Psoas muscle (tissue), 8 donors: Measurements from ENCODE around the gene LUZP2. TPM values are rescaled to one million over a fixed set of nuclear protein-coding genes. Genes with fewer than 3 reads are reported as not detected.

Experiments used
- ATAC-seq, 4 donors: fragments of 200-7000 bp; cut with Tn5 transposase; one replicate each; pipeline ENCODE4 v1.9.1; 2020; ENCODE audit warnings: moderate library complexity in 3 of 4, mild to moderate bottlenecking in 2 of 4
- DNase-seq, 2 donors: peaks; one replicate each; pipeline ENCODE4 v3.0.0-alpha.2; 2020
- H3K27ac ChIP-seq: fragments of 200-600 bp; one replicate; pipeline ENCODE4 v1.8.0; 2022
- H3K27me3 ChIP-seq, 3 donors: fragments of 200-600 bp in 1 of 3; one replicate each; pipeline versions ENCODE4 v1.6.1 to v1.8.0; 2013 to 2022; ENCODE audit warnings: low read length in 2 of 3, mild to moderate bottlenecking in 2 of 3, moderate library complexity in 1 of 3; ENCODE audit not compliant: insufficient read depth in 3 of 3
- H3K36me3 ChIP-seq, 2 donors: fragments of 200-600 bp in 1 of 2; one replicate each; pipeline versions ENCODE4 v1.6.1 to v1.8.0; 2013 to 2022; ENCODE audit warnings: low read depth in 1 of 2, mild to moderate bottlenecking in 1 of 2, moderate library complexity in 1 of 2; ENCODE audit not compliant: insufficient read depth in 1 of 2
- H3K4me1 ChIP-seq: fragments of 200-600 bp; one replicate; pipeline ENCODE4 v1.8.0; 2022
- H3K4me3 ChIP-seq: fragments of 200-600 bp; one replicate; pipeline ENCODE4 v1.8.0; 2022; ENCODE audit warnings: mild to moderate bottlenecking
- H3K9me3 ChIP-seq: fragments of 200-600 bp; one replicate; pipeline ENCODE4 v1.8.0; 2022
- WGBS, 3 donors: extraction: QIAGEN DNeasy Blood & Tissue Kit; methylation state at CpG; one replicate each; pipeline versions ENCODE4 v1.1.6 to v1.1.7; 2013; 5-methylcytosine and 5-hydroxymethylcytosine counted together
- intact Hi-C, 2 donors: fragments of 100-400 bp; cut with DNase I; formaldehyde crosslinking; loops; one replicate each; pipeline versions ENCODE4 v1.11.0 to v1.14.2; 2022
- polyA plus RNA-seq, 3 donors: library from polyadenylated mRNA; stranded (reverse); fragments of 200-250 nt; gene quantifications; one replicate each; pipeline ENCODE4 v1.2.3, GENCODE V29; 2013
- total RNA-seq, 4 donors: library from RNA; stranded (reverse); fragmentation: NEBNext Ultra II Directional in 2 of 4; extraction: Animal tissue kit (Norgen Biotek cat#: 25700) in 2 of 4; gene quantifications; one replicate each; pipeline versions ENCODE4 v1.2.1 to v1.2.4, GENCODE V29; 2021 to 2023
- TF ChIP-seq, protein P1 (sequence below): fragments of 200-600 bp; IDR thresholded peaks from one replicate; pipeline ENCODE4 v1.8.0; 2022; ENCODE audit warnings: antibody characterized with exemption
- donor health status: healthy with polysubstance abuse.
- donor health status: DM: no; HTN: no; CAD: no; lungs with moderate emphysema.
- donor health status: Bipolar disorder and iron deficiency.
- donor health status: healthy.
- donor health status: DM: yes; HTN: yes; CAD: no.
- donor health status: DM: no; HTN: no; CAD: no.
- donor health status: DM: no; HTN: no; CAD: no.
- donor health status: DM: yes; HTN: yes; CAD: no.

Gene LUZP2
- total and polyA plus RNA-seq, 7 donors: 0.01 TPM; not detected in 5

DNA sequence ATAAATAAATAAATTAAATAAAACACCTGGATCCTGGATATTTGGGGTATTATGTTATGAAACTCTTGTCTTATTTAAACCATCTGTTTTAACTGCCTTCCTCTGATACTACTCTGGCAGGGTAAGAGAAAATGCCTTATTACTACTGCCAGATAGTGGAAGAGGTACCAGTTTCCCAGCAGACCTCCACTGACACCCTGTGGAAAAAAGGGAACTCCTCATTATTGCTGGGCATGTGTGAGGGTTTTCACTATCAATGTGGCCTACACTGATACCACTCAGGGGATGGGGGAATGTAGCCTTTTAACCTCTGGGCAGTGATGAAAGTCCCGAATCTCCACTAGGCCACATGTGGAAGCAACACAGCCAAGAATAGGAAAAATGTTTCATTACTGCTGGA lies 121.0 kb downstream of the LUZP2 start:
- DNase-seq: no peak
- H3K36me3 ChIP-seq: no peaks in the 10 kb centered on the region
- ATAC-seq: no peak
- no peak overlapping the region for H3K4me3 ChIP-seq
- H3K9me3 ChIP-seq: no peaks in the 10 kb centered on the region
- no peaks in the 10 kb centered on the region for H3K4me1 ChIP-seq
- TF ChIP-seq, protein P1, sequence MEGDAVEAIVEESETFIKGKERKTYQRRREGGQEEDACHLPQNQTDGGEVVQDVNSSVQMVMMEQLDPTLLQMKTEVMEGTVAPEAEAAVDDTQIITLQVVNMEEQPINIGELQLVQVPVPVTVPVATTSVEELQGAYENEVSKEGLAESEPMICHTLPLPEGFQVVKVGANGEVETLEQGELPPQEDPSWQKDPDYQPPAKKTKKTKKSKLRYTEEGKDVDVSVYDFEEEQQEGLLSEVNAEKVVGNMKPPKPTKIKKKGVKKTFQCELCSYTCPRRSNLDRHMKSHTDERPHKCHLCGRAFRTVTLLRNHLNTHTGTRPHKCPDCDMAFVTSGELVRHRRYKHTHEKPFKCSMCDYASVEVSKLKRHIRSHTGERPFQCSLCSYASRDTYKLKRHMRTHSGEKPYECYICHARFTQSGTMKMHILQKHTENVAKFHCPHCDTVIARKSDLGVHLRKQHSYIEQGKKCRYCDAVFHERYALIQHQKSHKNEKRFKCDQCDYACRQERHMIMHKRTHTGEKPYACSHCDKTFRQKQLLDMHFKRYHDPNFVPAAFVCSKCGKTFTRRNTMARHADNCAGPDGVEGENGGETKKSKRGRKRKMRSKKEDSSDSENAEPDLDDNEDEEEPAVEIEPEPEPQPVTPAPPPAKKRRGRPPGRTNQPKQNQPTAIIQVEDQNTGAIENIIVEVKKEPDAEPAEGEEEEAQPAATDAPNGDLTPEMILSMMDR: no peak
- no peaks in the 10 kb centered on the region for H3K27me3 ChIP-seq
- no peak overlapping the region for H3K27ac ChIP-seq
- WGBS, 3 donors: 77 to 100% (median 92%) methylated on average over 1 of the region's 1 CpG
- intact Hi-C loops: no loop called here

DNA sequence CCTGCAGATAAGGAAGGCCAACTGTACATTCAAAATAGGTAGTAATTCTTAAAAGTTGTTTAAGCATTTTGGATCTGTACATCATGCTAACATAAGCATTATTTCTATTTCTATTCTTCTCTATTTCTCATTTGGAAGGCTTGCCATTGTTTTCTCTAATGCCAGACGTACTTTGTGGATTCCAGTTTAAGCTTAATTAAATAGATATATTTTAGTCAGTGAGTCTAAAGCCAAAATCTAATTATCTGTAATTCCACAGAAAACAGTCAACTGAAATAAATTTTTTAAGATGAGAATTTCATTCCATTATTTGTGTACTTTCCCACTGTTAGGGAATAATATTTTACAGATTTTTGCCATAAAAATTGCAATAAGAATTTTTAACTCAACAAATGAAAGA lies 123.0 kb downstream of the LUZP2 start:
- DNase-seq: no peak
- Histone ChIP-seq H3K9me3 (no peaks in the 10 kb centered on the region), H3K27me3 (no peaks in the 10 kb centered on the region), H3K27ac (no peak overlapping the region), H3K36me3 (no peaks in the 10 kb centered on the region), H3K4me1 (no peaks in the 10 kb centered on the region), H3K4me3 (no peak overlapping the region)
- WGBS, 3 donors: 50 to 68% (median 62%) methylated on average over 1 of the region's 1 CpG
- no peak for ATAC-seq
- TF ChIP-seq, protein P1: no peak
- intact Hi-C loops: no loop called here

DNA sequence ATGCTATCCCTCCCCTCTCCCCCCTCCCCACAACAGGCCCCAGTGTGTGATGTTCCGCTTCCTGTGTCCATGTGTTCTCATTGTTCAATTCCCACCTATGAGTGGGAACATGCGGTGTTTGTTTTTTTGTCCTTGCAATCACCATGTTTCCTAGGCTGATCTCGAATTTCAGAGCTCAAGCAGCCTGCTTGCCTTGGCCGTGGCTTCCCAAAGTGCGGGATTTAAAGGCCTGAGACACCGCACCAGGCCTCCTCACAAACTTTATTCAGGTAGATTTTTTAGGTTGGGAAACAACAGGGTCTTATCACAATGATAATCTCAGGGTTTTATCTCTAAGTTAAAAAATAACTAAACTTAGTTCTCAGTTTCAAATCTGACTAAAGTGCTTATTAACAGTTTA lies 125.4 kb downstream of the LUZP2 start:
- intact Hi-C loops: no loop called here
- WGBS, 3 donors: 38 to 56% (median 46%) methylated on average over 6 of the region's 6 CpGs
- no peaks in the 10 kb centered on the region for H3K27me3 ChIP-seq

DNA sequence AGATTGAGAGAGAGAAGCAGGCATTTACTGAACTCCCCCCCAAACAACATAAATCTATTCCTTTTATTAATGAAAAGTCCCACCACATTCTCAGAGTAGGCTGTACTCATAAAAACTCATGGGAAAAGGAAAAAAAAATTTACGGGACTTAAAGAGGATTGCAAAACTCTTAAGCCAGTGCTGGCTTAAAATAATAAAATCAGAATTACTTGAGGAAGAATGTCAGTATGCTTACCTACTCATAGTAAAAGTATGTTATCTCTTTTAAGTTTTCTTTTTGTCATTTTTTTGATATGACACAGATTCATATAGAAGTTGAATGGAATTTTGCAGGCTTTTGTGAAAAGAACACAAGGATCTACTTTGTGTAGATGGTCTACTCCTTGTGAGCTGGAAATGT lies 126.3 kb downstream of the LUZP2 start:
- Histone ChIP-seq H3K4me3 (no peak overlapping the region), H3K27me3 (no peaks in the 10 kb centered on the region), H3K27ac (no peak overlapping the region), H3K4me1 (no peaks in the 10 kb centered on the region), H3K9me3 (no peaks in the 10 kb centered on the region), H3K36me3 (no peaks in the 10 kb centered on the region)
- WGBS, 3 donors: 0 to 56% (median 29%) methylated on average over 1 of the region's 1 CpG
- no peak for ATAC-seq
- TF ChIP-seq, protein P1: no peak
- no peak for DNase-seq
- intact Hi-C loops: no loop called here

More for the DNA sequence above, 125.4 kb downstream of the LUZP2 start:
- no peaks in the 10 kb centered on the region for H3K36me3 ChIP-seq
- no peak for DNase-seq
- no peak overlapping the region for H3K4me3 ChIP-seq
- no peak for ATAC-seq
- no peak overlapping the region for H3K27ac ChIP-seq
- H3K9me3 ChIP-seq: no peaks in the 10 kb centered on the region
- TF ChIP-seq, protein P1: no peak
- H3K4me1 ChIP-seq: no peaks in the 10 kb centered on the region

DNA sequence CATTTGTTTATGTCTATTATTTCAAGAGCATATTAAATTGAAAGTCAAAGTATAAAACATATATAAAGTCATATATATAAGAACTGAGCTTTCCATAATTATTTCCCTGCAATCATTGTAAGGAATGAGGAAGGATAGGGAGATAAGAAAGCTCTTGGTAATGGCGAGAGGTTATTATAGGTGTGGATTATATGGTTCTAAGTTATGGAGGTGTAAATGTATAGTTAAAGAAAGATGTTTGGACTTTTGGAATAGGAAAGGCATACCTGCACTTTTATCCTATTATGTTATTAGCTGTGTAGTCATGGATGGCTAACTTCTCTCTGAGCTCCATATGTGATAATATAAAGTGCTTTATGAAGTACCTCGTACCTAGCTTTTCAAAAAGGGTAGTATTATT lies 127.6 kb downstream of the LUZP2 start:
- TF ChIP-seq, protein P1: no peak
- no peak for ATAC-seq
- H3K36me3 ChIP-seq: no peaks in the 10 kb centered on the region
- H3K27me3 ChIP-seq: no peaks in the 10 kb centered on the region
- H3K4me3 ChIP-seq: no peak overlapping the region
- no peaks in the 10 kb centered on the region for H3K9me3 ChIP-seq
- intact Hi-C loops: no loop called here
- 41 to 92% (median 83%) methylated on average over 2 of the region's 2 CpGs for WGBS, 3 donors
- DNase-seq: no peak
- no peak overlapping the region for H3K27ac ChIP-seq
- H3K4me1 ChIP-seq: no peaks in the 10 kb centered on the region
